SU-DHL-6 (cell line): Measurements from ENCODE around the gene GPR35.

ENCODE experiments used
- EZH2phosphoT487 ChIP-seq: fragments of 200-600 bp; sonication (generic), shearing (Covaris generic); conservative IDR thresholded peaks from 2 replicates; pipeline ENCODE4 v1.6.1; 2018; ENCODE audit warnings: mild to moderate bottlenecking, antibody characterized with exemption, low read length, moderate library complexity, mixed read lengths
- TF ChIP-seq, protein P1 (sequence below): fragments of 200-600 bp; sonication (generic); IDR thresholded peaks from one replicate; pipeline ENCODE4 v1.5.1; 2017; ENCODE audit warnings: antibody characterized with exemption, mild to moderate bottlenecking, low read length, moderate library complexity; ENCODE audit not compliant: insufficient read depth, poor library complexity, severe bottlenecking

DNA sequence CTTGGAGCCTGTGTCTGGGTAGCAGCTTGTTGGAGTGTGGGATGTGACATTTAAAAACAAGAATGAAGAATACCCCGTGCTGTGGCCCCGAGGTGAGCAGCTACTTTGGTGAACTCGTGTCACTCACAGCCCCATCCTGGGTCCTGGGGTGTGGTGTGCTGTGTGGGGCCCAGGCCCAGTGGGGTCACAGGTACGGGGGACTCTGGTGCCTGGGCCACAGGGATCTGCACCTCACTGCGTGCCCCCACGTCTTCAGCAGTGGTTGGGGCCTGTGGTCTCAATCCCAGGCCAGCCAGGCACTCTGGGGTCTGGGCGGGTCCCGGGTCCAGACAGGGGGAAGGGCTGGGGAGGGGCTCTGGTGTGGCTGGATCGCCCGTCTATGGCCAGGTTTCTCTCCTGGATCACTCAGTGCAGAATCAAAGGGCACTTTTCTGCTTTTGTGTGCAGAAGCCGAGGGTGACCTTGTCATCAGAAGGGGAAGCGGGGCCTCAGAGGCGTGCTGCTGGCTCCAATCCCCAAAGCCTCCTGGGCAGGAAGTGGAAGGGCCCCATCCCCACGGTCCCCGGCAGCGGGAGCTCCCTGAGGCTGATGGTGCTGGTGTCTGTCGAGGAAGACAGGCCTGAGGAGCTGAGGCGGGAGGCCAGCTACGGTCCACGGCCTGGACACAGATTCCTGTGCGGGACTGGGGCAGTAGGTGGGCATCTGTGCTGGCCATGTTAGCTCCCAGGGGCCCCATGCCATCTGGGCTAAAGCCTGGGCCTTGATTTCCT, 1.4 kb downstream of the GPR35 start:
- TF ChIP-seq, protein P1, sequence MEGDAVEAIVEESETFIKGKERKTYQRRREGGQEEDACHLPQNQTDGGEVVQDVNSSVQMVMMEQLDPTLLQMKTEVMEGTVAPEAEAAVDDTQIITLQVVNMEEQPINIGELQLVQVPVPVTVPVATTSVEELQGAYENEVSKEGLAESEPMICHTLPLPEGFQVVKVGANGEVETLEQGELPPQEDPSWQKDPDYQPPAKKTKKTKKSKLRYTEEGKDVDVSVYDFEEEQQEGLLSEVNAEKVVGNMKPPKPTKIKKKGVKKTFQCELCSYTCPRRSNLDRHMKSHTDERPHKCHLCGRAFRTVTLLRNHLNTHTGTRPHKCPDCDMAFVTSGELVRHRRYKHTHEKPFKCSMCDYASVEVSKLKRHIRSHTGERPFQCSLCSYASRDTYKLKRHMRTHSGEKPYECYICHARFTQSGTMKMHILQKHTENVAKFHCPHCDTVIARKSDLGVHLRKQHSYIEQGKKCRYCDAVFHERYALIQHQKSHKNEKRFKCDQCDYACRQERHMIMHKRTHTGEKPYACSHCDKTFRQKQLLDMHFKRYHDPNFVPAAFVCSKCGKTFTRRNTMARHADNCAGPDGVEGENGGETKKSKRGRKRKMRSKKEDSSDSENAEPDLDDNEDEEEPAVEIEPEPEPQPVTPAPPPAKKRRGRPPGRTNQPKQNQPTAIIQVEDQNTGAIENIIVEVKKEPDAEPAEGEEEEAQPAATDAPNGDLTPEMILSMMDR = no peak
- no peak for TF ChIP-seq EZH2phosphoT487
